Iris pigment epithelial cell (primary cell): ENCODE results near the gene TNRC6C.
A peak's percentile ranks its signal among the peaks of the same experiment; 100 is the strongest.

Source experiments
- DNase-seq: peaks from one replicate; pipeline ENCODE4 v3.0.0-alpha.2; 2011; ENCODE audit warnings: low read depth

TNRC6C gene

DNA sequence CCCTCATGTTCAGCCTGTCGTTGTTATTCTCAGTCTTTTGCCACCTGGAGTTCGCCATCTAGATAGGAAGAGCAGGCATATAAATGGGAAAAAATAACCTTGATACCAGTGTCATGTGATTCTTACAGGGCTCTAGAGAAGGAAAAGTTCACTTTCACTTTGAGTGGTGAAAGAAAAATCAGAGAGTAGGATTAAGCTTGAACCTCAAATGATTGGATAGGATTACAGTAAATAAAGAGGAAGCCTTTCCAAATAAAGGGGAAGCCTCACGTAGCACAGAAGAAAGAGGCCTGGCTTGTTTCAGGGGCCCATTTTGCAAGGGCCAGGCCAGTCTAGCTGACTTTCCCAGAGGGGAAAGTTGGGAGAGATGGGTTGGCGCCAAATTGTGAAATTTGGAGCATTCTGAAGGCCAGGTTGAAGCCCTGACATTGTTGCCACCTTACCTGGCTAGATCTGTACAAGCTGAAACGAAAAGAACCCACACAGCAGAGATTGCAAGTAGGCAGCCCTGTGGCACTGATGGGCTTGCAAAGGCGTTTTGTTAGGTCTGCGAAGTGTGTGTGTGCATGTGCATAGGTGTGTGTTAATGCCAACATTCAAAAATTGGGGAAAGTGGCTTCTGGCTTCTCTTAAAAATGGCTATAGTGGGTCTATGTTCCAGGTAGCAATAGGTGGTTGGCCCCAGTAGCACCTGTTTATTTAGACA is 131.2 kb downstream of the TNRC6C start:
- DNase-seq: peak; percentile 12

DNA sequence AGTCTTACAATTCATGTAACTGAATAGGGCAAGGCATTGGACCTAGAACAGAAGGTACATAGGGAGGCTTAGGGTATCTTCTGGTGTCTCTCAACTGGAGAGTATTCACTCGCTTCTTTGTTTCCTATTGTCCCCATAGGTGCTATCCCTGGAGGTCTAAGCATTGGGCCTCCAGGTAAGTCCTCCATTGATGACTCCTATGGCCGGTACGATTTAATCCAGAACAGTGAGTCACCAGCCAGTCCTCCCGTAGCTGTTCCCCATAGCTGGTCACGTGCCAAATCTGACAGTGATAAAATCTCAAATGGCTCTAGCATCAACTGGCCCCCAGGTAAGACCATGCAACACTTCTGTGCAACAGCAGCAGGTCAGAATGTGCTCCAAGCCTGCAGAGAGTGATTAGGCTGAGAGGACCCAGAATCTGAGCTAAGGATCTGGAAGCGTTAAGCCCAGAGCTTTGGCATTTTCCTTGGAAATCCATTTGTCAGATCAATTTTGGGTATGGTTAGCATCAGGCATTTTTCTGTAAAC is 134.4 kb downstream of the TNRC6C start:
- no peak for DNase-seq

DNA sequence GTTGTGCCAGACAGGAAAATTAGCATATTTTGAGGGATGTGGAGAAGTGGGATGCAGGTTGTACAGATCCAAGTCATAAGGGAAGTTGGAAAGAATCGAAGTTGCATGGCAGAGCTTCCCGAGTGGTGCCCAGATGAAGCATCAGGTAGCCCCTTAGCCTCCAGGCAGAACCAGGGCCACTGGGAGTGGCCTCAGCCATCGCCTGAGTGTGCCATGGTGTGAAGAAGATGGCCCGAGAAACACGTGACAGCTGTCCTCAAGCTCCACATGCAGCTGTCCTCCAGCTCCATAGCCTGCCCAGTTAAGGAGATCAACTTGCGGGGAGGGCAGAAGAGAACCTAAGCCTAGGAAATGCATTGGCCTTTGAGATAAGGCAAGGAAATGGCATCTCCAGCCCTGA is 136.5 kb downstream of the TNRC6C start:
- no peak for DNase-seq

DNA sequence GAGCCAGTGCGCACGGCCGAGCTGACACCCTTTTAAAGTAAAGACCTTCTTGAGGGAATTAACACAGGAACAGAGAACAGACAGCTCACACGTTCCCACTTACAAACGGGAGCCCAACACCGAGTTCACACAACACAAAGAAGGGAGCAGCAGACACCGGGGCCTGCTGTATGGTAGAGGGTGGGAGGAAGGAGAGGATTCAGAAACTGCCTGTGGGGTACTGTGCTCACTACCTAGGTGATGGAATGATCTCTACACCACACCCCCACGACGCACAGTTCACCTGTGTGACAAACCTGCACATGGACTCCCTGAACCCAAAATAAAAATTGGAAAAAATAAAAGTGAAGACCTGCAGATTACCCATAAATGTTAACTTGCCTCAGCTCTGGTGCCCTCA is 137.6 kb downstream of the TNRC6C start:
- no peak for DNase-seq

DNA sequence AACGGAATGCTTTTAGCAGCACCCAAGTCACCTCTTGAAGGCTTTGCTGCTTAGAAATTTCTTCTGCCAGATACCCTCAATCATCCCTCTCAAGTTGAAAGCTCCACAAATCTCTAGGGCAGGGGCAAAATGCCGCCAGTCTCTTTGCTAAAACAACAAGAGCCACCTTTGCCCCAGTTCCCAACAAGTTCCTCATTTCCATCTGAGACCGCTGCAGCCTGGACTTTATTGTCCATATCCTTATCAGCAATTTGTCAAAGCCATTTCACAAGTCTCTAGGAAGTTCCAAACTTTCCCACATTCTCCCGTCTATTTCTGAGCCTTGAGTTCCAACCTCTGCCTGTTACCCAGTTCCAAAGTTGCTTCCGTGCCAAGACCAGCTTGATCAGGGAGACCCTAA is 142.6 kb downstream of the TNRC6C start:
- DNase-seq: no peak

DNA sequence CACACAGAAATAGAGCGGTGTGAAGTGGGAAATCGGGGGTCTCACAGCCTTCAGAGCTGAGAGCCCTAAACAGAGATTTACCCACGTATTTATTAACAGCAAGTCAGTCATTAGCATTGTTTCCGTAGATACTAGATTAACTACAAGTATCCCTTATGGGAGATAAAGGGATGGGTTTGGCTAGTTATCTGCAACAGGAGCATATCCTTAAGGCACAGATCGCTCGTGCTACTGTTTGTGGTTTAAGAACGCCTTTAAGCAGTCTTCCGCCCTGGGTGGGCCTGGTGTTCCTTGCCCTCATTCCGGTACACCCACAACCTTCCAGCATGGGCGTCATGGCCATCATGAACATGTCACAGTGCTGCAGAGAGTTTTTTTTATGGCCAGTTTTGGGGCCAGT is 143.0 kb downstream of the TNRC6C start:
- DNase-seq: no peak

DNA sequence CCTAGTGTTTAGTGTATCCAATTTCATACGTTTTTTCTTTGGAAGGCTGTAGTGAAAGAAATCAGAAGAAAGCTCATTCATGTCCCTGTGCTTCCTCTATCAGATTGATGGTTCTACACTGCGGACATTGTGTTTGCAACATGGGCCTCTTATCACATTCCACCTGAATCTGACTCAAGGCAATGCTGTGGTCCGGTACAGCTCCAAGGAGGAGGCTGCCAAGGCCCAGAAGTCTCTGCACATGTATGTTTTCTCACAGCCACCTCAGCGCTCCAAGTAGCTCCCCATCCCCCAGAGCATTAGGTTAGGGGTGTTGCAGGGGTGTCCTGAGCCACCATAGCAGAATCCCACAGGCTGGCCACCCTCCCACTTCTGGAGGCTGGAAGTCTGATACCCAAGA is 144.8 kb downstream of the TNRC6C start:
- no peak for DNase-seq

DNA sequence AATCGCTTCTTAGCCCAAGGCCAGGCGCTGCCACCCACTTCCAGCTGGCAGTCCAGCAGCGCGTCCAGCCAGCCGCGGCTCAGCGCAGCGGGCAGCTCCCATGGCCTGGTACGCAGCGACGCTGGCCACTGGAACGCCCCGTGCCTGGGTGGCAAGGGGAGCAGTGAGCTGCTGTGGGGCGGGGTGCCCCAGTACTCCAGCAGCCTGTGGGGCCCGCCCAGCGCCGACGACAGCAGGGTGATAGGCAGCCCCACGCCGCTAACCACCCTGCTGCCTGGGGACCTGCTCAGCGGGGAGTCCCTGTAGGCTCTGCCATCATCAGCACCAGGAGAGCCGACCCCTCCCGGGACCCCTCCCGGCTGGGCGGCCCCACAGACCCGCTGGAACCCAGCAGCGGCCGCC is 146.0 kb downstream of the TNRC6C start:
- no peak for DNase-seq

DNA sequence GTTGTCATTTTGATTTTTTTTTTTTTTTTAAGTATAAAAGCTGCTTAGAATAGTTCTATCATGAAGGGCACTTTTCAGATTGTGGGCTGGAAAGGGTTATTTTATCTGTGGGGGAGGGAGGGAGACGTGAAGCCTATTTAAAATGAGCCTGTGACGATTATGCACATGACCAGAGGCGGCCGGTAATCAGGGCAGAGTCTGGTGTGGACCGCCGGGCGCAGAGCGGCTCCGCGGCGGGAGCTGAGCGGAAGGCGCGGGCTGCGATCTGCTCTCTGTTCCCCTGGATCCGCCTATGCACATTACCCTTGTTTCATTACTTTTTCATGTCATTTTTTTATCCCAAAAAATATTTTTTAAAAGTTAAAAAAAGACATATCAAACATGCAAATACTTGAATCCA is 146.6 kb downstream of the TNRC6C start:
- no peak for DNase-seq

DNA sequence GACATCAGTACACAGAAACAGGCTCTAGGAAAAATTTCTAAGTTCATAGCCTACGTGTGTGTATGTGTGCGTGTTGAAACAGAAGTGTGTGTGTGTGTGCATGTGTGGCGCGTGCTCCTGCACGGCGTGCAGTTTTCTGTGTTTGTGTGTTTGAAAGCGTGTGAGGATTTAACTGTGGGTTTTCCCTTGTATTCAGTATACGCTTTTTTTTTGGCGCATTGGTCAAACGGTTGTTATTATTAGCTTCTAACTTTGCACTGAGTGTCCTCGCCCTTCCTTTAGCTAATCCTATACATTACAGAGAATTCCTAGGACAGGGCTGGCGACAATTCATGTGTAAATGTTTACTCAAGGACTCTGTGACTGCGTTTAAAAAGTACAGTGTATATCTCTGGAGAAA is 147.0 kb downstream of the TNRC6C start:
- DNase-seq: peak; percentile 26

DNA sequence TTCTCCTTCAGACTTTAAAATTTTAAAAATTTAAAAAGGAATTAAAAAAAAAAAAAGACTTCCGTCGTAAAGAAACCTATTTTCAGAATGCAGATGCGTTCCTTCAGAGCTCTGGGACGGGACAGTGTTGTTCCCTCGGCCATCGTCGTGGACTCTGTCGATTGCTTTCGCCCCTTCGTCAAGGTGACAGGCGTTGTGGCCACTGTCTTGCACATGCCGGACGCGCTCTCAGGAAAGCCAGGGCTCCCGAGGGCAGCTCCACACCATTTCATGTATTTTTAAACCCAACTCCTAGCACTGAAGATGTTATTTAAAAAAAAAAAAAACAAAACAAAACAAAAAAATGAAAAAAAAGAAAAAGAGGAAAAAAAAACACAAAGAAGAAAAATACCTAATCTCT is 147.7 kb downstream of the TNRC6C start:
- no peak for DNase-seq

DNA sequence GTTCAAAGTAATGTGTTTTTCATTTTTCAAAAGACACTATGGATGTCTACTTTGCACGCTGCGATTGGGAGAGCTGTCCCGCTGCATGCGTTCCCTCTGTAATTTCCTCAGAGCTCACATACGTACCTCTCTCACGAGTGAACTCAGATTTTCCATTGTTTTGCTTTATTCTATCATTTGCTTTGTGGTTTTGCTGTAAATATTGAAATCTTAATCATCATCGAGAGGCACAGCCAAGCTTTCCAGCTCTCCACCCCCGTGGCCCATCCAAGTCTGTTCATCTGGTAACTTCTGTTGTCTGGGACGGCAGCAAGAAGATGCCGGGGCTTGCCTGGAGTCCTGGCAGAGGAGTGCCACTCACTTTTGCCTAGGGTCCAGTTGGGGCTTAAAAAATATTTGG is 149.0 kb downstream of the TNRC6C start:
- peak; percentile 28 for DNase-seq

DNA sequence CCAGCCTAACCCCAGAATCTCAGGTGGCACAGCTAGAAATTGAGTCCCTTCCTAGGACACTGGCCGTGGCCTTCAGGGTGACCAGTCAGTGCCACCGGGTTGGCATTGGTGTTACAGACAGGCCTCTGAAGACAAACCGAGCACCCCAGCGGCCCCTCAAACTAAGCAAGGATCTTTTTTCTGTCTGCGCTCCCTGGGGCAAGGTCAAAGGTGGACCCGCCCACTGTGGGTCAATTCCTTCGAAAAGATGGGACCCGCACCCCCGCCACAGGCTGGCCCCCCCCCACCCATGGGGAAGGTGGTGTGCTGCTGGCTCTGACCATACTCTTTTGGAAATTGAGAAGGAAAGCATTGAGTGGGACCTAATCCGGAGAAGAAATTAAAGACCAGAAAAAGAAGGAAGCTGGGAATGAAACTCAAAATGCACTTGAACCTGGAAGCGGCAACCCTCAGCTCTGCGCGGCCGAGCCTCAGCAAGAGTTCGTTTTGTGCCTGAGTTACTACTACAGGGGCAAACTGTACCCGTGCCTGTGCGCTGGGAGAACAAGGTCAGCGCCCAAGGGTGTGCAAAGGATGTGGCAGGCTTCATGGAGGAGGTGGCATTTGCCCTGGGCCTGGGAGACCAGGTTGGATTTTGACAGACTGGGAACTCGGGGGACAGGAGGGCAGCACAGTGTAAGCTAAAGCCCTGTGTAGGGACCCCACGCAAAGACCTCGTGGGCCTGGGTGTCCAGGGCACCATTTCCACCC is 149.6 kb downstream of the TNRC6C start:
- no peak for DNase-seq

DNA sequence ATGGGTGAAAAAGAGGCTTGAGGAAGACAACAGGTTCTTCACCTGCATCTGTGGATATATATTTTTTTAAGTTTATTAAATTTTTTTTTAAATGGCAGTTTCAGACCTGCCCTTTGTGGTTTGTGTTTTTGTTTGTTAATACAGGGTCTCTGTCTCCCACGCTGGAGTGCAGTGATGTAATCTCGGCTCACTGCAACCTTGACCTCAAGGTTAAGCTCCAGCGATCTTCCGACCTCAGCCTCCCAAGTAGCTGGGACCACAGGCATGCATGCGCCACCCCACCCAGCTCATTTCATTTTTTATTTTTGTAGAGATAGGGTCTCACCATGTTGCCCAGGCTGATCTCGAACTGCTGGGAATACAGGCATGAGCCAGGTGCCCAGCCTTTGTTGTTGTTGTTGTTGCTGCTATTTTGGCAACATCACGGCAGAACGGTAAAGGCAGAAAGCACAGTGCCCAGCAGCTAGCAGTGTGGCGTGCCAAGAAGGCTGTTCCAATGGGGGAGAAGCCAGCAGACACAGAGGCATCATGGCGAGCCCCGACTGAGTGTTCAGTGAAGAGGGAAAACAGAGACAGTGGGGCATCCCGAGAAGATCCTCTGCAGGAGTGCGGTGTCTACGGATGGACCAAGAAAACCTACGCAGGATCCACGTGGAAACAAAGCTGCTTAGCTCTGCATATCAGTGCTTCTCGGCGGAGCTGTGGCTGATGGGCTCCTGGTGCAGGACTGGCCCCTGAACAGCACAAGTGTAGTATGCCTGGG is 150.4 kb downstream of the TNRC6C start:
- no peak for DNase-seq

DNA sequence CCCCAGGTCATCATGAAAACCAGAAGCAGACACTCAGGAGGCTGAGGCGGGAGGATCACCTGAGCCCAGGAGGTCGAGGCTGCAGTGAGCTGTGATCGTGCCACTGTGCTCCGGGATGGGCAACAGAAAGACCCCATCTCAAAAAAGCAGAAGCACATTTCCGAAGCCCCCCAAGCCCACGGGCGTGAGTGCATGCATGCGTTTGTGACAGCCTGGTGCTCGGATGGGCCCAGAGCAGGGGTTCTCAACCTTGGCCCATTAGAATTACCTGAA is 150.9 kb downstream of the TNRC6C start:
- no peak for DNase-seq

DNA sequence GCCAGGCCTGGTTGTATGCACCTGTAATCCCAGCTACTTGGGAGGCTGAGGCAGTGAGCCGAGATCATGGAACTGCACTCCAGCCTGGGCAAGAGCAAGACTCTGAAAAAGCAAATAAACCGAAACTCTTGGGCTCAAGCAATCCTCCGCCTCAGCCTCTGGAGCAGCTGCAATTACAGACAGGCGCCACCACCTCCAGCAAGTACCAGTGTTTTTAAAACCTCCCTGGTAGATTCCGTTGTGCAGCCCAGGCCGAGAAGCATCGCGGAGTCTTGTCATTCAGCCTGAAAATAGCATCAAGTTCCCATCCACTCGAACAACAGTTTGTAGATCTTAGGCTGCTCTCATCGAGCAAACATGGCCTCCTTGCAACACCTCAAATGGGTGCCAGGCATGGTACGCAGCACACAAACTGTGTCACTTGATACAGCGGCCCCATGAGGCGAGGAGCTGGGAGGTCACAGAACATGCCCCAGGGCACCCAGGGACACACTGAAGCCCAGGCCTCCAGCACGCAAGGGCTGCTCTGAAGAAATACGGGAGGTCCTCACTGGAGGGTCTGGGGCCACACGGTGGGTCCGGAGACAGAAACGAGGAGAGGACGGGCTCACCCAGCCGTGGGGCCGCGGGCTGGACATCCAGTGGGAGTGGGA is 152.0 kb downstream of the TNRC6C start:
- no peak for DNase-seq

DNA sequence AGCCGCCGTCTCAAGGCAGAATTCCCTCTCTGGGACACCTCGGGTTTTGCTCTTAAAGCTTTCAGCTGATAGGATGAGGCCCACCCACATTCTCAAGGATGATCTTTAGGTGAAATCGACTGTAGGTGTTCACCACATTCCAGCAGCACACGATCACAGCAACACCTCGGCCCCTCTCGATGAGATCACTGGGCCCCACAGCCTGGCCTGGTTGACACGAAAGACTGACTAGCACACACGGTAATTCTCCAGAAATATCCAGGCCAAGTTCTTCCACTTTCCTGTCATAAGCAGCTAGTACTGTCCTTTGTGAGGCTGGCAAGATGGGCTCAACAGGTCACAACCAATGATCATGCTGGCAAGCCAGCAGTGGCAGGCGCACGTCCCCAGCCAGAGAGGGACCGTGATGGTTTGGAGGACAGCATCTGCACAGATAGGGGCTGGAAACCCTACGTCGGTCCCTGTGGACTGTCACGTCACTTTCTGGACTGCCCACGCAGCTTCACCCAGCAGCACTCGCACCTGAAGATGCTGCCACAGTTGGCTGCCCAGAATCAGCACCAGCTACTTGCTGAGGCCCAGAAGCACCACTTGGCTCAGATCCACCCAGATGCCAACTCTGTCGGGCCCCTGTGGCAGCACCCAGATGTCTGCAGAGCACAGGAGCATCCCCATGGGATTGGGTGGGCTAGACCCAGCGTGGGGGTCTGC is 152.7 kb downstream of the TNRC6C start:
- DNase-seq: no peak

DNA sequence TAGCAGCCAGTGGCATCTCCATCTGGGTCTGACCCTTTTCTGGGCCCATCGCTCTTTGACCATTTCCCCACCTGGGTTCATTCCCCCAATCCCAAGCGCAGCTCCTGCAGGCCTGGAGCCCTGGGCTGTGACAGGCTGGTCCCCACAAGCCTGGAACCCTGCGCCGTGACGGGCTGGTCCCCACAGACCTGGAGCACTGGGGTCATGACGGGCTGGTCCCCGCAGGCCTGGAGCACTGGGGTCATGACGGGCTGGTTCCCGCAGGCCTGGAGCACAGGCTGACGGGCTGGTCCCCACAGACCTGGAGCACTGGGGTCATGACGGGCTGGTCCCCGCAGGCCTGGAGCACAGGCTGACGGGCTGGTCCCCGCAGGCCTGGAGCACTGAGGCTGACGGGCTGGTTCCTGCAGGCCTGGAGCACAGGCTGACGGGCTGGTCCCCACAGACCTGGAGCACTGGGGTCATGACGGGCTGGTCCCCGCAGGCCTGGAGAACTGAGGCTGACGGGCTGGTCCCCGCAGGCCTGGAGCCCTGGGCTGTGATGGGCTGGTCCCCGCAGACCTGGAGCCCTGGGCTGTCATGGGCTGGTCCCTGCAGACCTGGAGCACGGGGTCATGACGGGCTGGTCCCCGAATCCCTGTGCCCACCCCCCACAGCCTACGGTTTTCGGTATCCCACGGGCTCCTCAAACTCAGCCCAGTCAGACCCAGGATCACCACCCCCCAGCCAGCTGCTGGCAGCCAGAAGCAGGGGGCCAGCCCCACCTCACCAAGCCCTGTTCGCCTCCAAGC is 153.4 kb downstream of the TNRC6C start:
- DNase-seq: no peak

DNA sequence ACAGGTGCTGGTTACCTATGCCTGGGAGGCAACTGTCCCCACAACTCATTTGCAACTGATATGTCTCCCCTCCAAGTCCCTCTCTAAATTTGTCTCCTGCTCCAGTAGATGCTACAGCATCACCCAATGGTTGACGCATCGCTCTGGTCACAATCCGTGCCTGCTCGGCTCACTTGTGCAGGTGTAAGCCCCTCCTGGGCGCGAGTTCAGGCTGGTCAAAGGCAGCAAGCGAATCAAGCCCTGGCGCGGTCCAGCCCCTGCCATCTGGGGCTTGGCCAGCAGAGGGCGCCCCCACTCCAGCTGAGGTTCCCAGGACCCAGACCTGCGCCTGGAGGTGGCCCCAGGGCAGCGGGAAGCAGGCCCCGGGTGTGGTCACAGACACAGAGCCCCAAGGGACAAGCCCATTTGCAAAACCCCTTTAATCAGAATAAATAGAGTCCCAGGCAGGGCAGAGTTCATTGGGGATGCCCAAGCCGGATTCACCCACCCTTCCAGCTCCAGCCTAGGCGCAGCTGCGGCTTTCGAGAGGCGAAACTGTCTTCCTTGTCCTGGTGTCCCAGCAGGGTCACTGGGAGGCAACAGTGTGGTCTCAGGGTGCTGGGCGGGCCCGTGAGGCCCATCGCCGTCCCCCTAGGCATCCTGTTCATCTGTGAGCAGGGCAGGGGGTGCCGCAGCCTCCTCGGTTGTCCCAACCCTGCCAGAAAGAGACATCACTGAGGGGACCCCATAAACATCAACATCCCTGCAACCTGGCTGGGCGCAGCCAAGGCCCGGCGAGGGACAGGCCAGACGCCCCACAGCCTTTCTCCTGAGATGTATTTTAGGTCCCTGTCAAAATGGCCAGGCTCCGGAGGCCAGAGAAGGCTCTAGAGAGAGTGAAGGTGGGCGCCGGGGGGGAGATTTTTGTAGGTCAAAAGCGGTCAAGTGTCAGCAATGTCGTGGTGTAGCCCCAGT is 154.3 kb downstream of the TNRC6C start:
- DNase-seq: peak; percentile 27
